Umbilical cord (tissue), 2 donors: ENCODE measurements around the gene RPS15. TPM values are rescaled to one million over a fixed set of nuclear protein-coding genes. Genes with fewer than 3 reads are reported as not detected.

Source experiments
- DNase-seq: peaks from one replicate; pipeline ENCODE4 v3.0.0-alpha.2; 2015; ENCODE audit warnings: low spot score
- total RNA-seq: library from RNA; depleted of rRNA; stranded (reverse); fragments of >200 nt; gene quantifications from one replicate; pipeline ENCODE4 v1.2.3, GENCODE V29; 2014; ENCODE audit warnings: low replicate concordance; ENCODE audit not compliant: insufficient read depth

Gene RPS15
- total RNA-seq, 1 donor from 2014 or later = 212 TPM

GRCh38 chr19:1450735-1451731 is 12.8 kb downstream of the RPS15 start:
- no peak for DNase-seq

GRCh38 chr19:1451916-1452801 is 14.0 kb downstream of the RPS15 start:
- DNase-seq = no peak

DNA sequence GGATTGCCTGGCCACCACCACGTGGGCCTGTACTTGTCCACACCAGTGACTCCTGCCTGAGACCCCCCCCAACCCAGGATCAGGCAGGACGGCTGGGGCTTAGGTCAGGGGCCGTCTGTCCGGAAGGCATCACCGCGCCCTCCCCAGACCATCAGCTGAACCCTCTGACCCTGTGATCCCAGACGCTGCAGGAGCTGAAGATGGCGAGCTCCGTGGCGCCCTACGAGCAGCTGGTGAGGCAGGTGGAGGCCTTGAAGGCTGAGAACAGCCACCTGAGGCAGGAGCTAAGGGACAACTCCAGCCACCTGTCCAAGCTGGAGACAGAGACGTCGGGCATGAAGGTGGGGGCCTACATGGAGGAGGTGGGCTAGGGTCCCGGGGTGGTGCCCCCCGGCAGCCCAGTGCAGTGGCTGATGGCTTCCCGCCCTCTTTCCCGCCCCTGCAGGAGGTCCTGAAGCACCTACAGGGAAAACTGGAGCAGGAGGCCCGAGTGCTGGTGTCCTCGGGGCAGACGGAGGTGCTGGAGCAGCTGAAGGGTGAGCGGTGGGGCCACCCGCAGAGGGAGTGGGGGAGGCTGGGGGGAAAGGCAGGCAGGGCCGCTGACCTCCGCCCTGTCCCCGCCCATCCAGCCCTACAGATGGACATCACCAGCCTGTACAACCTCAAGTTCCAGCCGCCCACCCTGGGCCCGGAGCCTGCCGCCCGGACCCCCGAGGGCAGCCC is 14.8 kb downstream of the RPS15 start:
- no peak for DNase-seq

GRCh38 chr19:1453525-1454364 is 15.5 kb downstream of the RPS15 start:
- DNase-seq = no peak

DNA sequence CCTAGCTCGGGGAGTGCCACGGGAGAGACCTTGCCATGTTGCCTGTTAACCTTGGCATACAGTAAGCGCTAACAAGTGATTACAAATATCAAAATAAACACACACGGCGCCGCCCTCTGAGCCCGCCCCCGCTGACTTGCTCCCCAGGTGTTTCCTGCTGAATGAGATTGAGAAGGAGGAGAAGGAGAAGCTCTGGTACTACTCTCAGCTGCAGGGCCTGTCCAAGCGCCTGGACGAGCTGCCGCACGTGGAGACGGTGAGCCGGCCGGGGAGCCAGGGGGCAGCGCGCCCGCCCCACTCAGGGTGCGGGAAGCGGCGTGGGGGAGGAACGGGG is 16.8 kb downstream of the RPS15 start:
- DNase-seq = no peak

DNA sequence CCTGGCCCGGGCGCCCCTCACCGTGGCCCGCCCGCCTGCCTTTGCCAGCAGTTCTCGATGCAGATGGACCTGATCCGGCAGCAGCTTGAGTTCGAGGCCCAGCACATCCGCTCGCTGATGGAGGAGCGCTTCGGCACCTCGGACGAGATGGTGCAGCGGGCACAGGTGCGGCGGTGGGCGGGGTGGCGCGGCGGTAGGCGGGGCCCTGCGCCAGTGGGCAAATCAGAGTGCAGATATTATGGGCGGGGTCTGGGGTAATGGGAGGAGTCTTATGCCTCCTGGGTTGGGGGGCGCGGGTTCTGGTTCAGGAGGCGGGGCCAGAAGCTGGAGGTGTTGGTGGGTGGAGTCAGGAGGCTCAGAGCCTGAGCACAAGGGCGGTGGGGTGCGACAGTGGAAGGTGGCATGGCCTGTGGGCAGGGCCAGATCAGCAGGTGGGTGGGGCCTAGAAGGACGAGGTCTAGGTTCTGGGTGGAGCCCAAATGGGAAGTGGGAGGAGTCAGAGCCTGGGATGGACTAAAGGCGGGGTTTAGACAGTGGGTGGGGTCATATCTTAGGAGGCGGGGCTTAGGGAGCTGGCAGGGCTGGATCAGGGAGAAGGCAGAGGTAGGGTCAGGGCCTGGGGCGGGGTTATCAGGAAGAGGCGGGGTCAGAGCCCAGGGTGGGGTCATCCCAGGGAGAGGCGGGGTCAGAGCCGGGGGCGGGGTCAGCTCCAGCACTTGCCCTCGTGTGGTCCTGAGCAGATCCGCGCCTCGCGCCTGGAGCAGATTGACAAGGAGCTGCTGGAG is 17.3 kb downstream of the RPS15 start:
- DNase-seq = no peak

GRCh38 chr19:1456121-1456900 is 18.1 kb downstream of the RPS15 start:
- DNase-seq = no peak

- DNase-seq = no peak
These were observed 19.0 kb downstream of the RPS15 start for GRCh38 chr19:1457031-1457739.

DNA sequence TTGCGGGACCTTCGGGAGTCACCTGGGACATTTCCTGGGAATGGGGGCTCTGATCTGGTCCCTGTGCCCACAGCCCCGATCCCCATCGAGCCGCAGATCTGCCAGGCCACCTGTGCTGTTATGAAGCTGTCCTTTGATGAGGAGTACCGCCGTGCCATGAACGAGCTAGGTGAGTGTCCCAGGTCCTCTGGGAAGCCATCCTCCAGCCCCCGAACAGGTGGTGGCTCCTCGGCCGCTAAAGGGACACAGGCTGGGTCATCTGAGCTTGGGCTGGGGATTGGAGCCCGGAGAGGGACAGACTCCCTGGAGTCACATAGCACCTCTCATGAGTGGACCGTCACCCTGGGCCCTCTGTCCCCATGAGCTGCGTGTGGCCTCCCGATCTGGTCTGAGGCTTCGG is 19.7 kb downstream of the RPS15 start:
- DNase-seq = no peak

GRCh38 chr19:1459479-1459878 is 21.3 kb downstream of the RPS15 start:
- DNase-seq = no peak

- no peak for DNase-seq
These were observed 22.1 kb downstream of the RPS15 start for GRCh38 chr19:1460033-1460995.

DNA sequence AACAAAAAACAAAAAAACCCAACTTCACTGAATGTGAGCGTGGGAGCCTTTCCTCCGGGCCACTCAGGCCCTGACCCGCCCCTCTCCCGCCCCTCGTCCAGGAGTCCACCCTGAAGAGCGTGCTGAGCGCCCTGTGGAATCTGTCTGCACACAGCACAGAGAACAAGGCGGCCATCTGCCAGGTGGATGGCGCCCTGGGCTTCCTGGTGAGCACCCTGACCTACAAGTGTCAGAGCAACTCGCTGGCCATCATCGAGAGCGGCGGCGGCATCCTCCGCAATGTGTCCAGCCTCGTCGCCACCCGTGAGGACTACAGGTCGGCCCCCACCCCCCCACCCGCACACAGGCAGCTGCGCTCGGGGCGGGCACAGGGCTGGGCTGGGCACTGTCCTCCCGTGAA is 23.7 kb downstream of the RPS15 start:
- no peak for DNase-seq

DNA sequence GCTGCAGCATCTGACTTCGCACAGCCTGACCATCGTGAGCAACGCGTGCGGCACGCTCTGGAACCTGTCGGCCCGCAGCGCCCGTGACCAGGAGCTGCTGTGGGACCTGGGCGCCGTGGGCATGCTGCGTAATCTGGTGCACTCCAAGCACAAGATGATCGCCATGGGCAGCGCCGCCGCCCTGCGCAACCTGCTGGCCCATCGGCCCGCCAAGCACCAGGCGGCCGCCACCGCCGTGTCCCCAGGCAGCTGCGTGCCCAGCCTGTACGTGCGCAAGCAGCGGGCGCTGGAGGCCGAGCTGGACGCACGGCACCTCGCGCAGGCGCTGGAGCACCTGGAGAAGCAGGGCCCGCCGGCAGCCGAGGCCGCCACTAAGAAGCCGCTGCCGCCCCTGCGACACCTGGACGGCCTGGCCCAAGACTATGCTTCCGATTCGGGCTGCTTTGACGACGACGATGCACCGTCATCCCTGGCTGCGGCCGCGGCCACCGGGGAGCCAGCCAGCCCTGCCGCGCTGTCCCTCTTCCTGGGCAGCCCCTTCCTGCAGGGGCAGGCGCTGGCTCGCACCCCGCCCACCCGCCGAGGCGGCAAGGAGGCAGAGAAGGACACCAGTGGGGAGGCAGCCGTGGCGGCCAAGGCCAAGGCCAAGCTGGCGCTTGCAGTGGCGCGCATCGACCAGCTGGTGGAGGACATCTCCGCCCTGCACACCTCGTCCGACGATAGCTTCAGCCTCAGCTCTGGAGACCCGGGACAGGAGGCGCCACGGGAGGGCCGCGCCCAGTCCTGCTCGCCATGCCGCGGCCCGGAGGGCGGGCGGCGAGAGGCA is 27.2 kb downstream of the RPS15 start:
- DNase-seq = no peak

DNA sequence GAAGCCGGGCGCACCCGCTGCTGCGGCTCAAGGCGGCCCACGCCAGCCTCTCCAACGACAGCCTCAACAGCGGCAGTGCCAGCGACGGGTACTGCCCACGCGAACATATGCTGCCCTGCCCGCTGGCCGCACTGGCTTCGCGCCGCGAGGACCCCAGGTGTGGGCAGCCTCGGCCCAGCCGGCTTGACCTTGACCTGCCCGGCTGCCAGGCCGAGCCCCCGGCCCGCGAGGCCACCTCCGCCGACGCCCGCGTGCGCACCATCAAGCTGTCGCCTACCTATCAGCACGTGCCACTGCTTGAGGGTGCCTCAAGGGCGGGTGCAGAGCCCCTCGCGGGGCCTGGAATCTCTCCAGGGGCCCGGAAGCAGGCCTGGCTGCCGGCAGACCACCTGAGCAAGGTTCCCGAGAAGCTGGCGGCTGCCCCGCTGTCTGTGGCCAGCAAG is 27.8 kb downstream of the RPS15 start:
- no peak for DNase-seq

GRCh38 chr19:1466461-1467214 is 28.4 kb downstream of the RPS15 start:
- DNase-seq = no peak

DNA sequence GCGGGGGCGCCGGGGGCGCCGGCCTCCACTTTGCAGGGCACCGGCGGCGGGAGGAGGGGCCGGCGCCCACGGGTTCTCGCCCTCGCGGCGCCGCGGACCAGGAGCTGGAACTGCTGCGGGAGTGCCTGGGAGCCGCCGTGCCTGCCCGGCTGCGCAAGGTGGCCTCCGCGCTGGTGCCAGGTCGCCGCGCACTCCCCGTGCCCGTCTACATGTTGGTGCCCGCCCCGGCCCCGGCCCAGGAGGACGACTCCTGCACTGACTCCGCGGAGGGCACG is 29.0 kb downstream of the RPS15 start:
- DNase-seq = no peak
